Endothelial cell of umbilical vein (primary cell): ENCODE data around the gene FNDC1. TPM values are rescaled to one million over a fixed set of nuclear protein-coding genes. Genes with fewer than 3 reads are reported as not detected.

Experiments
- BruUV-seq: library from RNA; stranded (reverse); fragments of 400-500 nt; replicated peaks from 2 replicates; lab custom pipeline; 2021; lab: Mats Ljungman, UMichigan
- CTCF ChIA-PET: fragments of 300-600, 350-600 bp; sonication (Branson Sonifier 250); formaldehyde crosslinking; loops from one replicate; lab custom pipeline; 2021; ENCODE audit warnings: antibody characterized with exemption, inconsistent platforms; lab: Charles Lee
- POLR2A ChIA-PET: fragments of 300-600, 350-600 bp; sonication (Branson Sonifier 250); formaldehyde crosslinking; loops from one replicate; lab custom pipeline; 2021; ENCODE audit warnings: antibody characterized with exemption, inconsistent platforms; lab: Charles Lee
- DNase-seq: peaks from one replicate; pipeline ENCODE4 v3.0.0-alpha.2; 2011; ENCODE audit warnings: low read depth, low spot score
- FAIRE-seq: peaks from 2 replicates; lab custom pipeline; 2011; peaks lifted over from hg19 to GRCh38; lab: Jason Lieb, UNC
- H2AFZ ChIP-seq: 2 replicates; pipeline ENCODE4 v1.6.0; 2012; ENCODE audit warnings: low read depth, low read length, control low read depth, inconsistent platforms
- H3K27ac ChIP-seq: 2 replicates; pipeline ENCODE4 v1.5.1; 2011; ENCODE audit warnings: low read depth, mild to moderate bottlenecking, control low read depth, low read length, moderate library complexity; ENCODE audit not compliant: insufficient read depth
- H3K27me3 ChIP-seq, 2 experiments: 2 replicates each; pipeline versions ENCODE4 v1.6.0 to v1.6.1; 2011; ENCODE audit warnings: low read length in 2 of 2, mixed read lengths in 1 of 2; ENCODE audit not compliant: control insufficient read depth in 2 of 2, insufficient read depth in 2 of 2
- H3K36me3 ChIP-seq, 2 experiments: 2 replicates in 1 of 2; 3 replicates in 1 of 2; pipeline ENCODE4 v1.5.1; 2011; ENCODE audit warnings: low read length in 2 of 2, mild to moderate bottlenecking in 1 of 2, moderate library complexity in 1 of 2; ENCODE audit not compliant: control insufficient read depth in 2 of 2, insufficient read depth in 2 of 2; ENCODE audit errors: extremely low read depth in 1 of 2
- H3K4me1 ChIP-seq: 3 replicates; pipeline ENCODE4 v1.5.1; 2011; ENCODE audit warnings: mild to moderate bottlenecking, low read length; ENCODE audit not compliant: control insufficient read depth, insufficient read depth; ENCODE audit errors: extremely low read depth
- H3K4me2 ChIP-seq: 2 replicates; pipeline ENCODE4 v1.6.1; 2011; ENCODE audit warnings: low read length, control low read depth, mixed read lengths; ENCODE audit not compliant: insufficient read depth
- H3K4me3 ChIP-seq, 3 experiments: fragments of 200-600 bp in 1 of 3; sonication (generic), shearing (Covaris generic) in 1 of 3; replicated peaks in 1 of 3; 2 replicates each; pipeline ENCODE4 v1.5.1; 2011 to 2016; ENCODE audit warnings: control low read depth in 3 of 3, low read length in 3 of 3, mild to moderate bottlenecking in 2 of 3, inconsistent platforms in 1 of 3, low read depth in 1 of 3, moderate library complexity in 1 of 3; ENCODE audit not compliant: insufficient read depth in 1 of 3
- H3K79me2 ChIP-seq: 2 replicates; pipeline ENCODE4 v1.6.0; 2012; ENCODE audit warnings: low read length, inconsistent platforms; ENCODE audit not compliant: control insufficient read depth, insufficient read depth
- H3K9ac ChIP-seq: replicated peaks from 2 replicates; pipeline ENCODE3; 2011; ENCODE audit warnings: low read length, control low read depth; ENCODE audit not compliant: insufficient read depth; ENCODE audit errors: extremely low read depth
- H3K9me1 ChIP-seq: replicated peaks from 3 replicates; pipeline ENCODE4 v1.6.0; 2011; ENCODE audit warnings: mild to moderate bottlenecking, low read length; ENCODE audit not compliant: control insufficient read depth, insufficient read depth; ENCODE audit errors: extremely low read depth
- H3K9me3 ChIP-seq: replicated peaks from 2 replicates; pipeline ENCODE4 v1.5.1; 2012; ENCODE audit warnings: low read length, inconsistent platforms; ENCODE audit not compliant: control insufficient read depth, insufficient read depth
- H4K20me1 ChIP-seq: replicated peaks from 2 replicates; pipeline ENCODE3; 2011; ENCODE audit warnings: mild to moderate bottlenecking, low read length; ENCODE audit not compliant: control insufficient read depth, insufficient read depth; ENCODE audit errors: extremely low read depth
- FOS ChIP-seq: IDR thresholded peaks from 2 replicates; pipeline ENCODE4 v1.6.1; 2011; ENCODE audit warnings: mild to moderate bottlenecking, low read length, moderate library complexity, borderline replicate concordance; ENCODE audit not compliant: insufficient read depth
- JUN ChIP-seq: IDR thresholded peaks from 2 replicates; pipeline ENCODE4 v1.6.1; 2011; ENCODE audit warnings: borderline replicate concordance, low read depth; ENCODE audit not compliant: insufficient read length, insufficient read depth
- MAX ChIP-seq: IDR thresholded peaks from 2 replicates; pipeline ENCODE4 v1.6.1; 2011; ENCODE audit not compliant: insufficient read depth, insufficient read length
- MYC ChIP-seq: IDR thresholded peaks from one replicate; pipeline ENCODE4 v1.6.1; 2011; ENCODE audit warnings: mild to moderate bottlenecking, low read depth, low read length
- POLR2A ChIP-seq: IDR thresholded peaks from 2 replicates; pipeline ENCODE4 v1.6.1; 2012; ENCODE audit warnings: low read depth, mild to moderate bottlenecking, control low read depth, low read length
- dilution Hi-C: fragments of 300-500 bp; cut with MboI; formaldehyde crosslinking; loops from one replicate; pipeline ENCODE4 v1.15.0; 2019; ENCODE audit warnings: low sequenced_read_pairs; ENCODE audit not compliant: extremely low pct_ligation_motif_present
- intact Hi-C: fragments of 100-400 bp; cut with micrococcal nuclease; formaldehyde crosslinking; loops from one replicate; pipeline ENCODE4 v1.10.0; 2022
- polyA plus RNA-seq, 4 experiments: library from polyadenylated mRNA; depleted of rRNA in 3 of 4; stranded (reverse) in 3 of 4; unstranded in 1 of 4; fragments of >200 nt; gene quantifications; 2 replicates each; pipeline versions ENCODE4 v1.2.1 to v1.2.3, GENCODE V29; 2011 to 2012; ENCODE audit warnings: missing spikeins in 1 of 4
- total RNA-seq: library from RNA; stranded (reverse); gene quantifications from 2 replicates; pipeline ENCODE4 v1.2.3, GENCODE V29; 2021

Gene FNDC1
- total and polyA plus RNA-seq, 2 donors (not counting 3 experiments of a cell fraction or from before 2014, with no cell fraction given): 0.04 TPM; not detected in 1

- DNase-seq: no peak
- no peak for FAIRE-seq
- H3K27me3 ChIP-seq: peaks cover 3 to 4% of the 10 kb centered on the region in 2 experiments
Measured at GRCh38 chr6:159178847-159179246, 9.6 kb downstream of the FNDC1 start.

GRCh38 chr6:159180001-159180400 lies 10.8 kb downstream of the FNDC1 start:
- BruUV-seq: no TSS peak
- no peak overlapping the region for H3K4me3 ChIP-seq
- no peak for DNase-seq
- intact Hi-C loops: no loop called here
- no peak for FAIRE-seq
- no peaks in the 10 kb centered on the region for H3K79me2 ChIP-seq
- TF ChIP-seq MYC (no peak), FOS (no peak)
- POLR2A ChIA-PET: no interaction called here
- H3K36me3 ChIP-seq: no peaks in the 10 kb centered on the region
- no peak overlapping the region for H3K9ac ChIP-seq
- H3K9me3 ChIP-seq: no peaks in the 10 kb centered on the region
- H3K4me2 ChIP-seq: no peak overlapping the region
- no peaks in the 10 kb centered on the region for H3K9me1 ChIP-seq
- dilution Hi-C loops: no loop called here
- H2AFZ ChIP-seq: no peak overlapping the region
- no peaks in the 10 kb centered on the region for H3K4me1 ChIP-seq
- CTCF ChIA-PET: interaction anchor here (3.2 kb wide), 1 partner anchor 475 kb away, joined by 12 read pairs; no protein-coding TSS in a partner anchor
- H3K27me3 ChIP-seq: peaks cover 2 to 4% of the 10 kb centered on the region in 2 experiments
- no peaks in the 10 kb centered on the region for H4K20me1 ChIP-seq
- no peak overlapping the region for H3K27ac ChIP-seq

More at GRCh38 chr6:159178847-159179246, 9.6 kb downstream of the FNDC1 start:
- Histone ChIP-seq H3K4me1 (no peaks in the 10 kb centered on the region), H3K27ac (no peak overlapping the region), H2AFZ (no peak overlapping the region), H3K9me1 (no peaks in the 10 kb centered on the region), H3K9me3 (no peaks in the 10 kb centered on the region), H4K20me1 (no peaks in the 10 kb centered on the region), H3K36me3 (no peaks in the 10 kb centered on the region), H3K79me2 (no peaks in the 10 kb centered on the region), H3K4me2 (no peak overlapping the region), H3K9ac (no peak overlapping the region), H3K4me3 (no peak overlapping the region)
- intact Hi-C loops: loop anchor here (10.0 kb wide), 1 partner anchor 676 kb away; no protein-coding TSS in a partner anchor
- TF ChIP-seq POLR2A (no peak), MAX (no peak), JUN (no peak)
- dilution Hi-C loops: no loop called here
- POLR2A ChIA-PET: no interaction called here
- BruUV-seq: no TSS peak
- CTCF ChIA-PET: interaction anchor here (0.8 to 3.2 kb wide), 3 partner anchors 9 to 476 kb away, joined by 3 to 12 read pairs (median 3); no protein-coding TSS in a partner anchor
